ENCODE data around the gene PRSS22. TPM values are rescaled to one million over a fixed set of nuclear protein-coding genes. Genes with fewer than 3 reads are reported as not detected.

PRSS22 gene
- total and polyA plus RNA-seq, 4 experiments from 2014 or later: 0.39 to 0.42 TPM; not detected in 2

GRCh38 chr16:2828521-2828840 lies 29.5 kb downstream of the PRSS22 start:
- Mint-ChIP-seq H3K4me1 (no peaks in the 10 kb centered on the region), H3K27ac (no peak overlapping the region), H3K4me3 (no peak overlapping the region), H3K36me3 (no peaks in the 10 kb centered on the region), H3K27me3 (peaks cover 4 to 12% of the 10 kb centered on the region in 2 donors), H3K9me3 (no peaks in the 10 kb centered on the region)
- ChIA-PET POLR2A (ENCODE audit: partially characterized antibody) (no interaction called here), CTCF (ENCODE audit: partially characterized antibody) (no interaction called here)
- no peak for DNase-seq
- Histone ChIP-seq H3K4me3 (ENCODE audit: low read length in 2 of 2) (no peak overlapping the region), H3K27ac (ENCODE audit: low read depth, low read length) (no peak overlapping the region), H3K27me3 (ENCODE audit: insufficient read depth, low read length) (no peaks in the 10 kb centered on the region), H3K4me1 (ENCODE audit: insufficient read depth, low read length) (no peaks in the 10 kb centered on the region), H3K9me3 (ENCODE audit: control insufficient read depth in 1 of 2, low read length in 2 of 2) (no peaks in the 10 kb centered on the region), H3K36me3 (ENCODE audit: insufficient read depth, low read length) (no peaks in the 10 kb centered on the region)
- intact Hi-C loops (cut with micrococcal nuclease): no loop called here

GRCh38 chr16:2827831-2828520 lies 30.0 kb downstream of the PRSS22 start:
- no peaks in the 10 kb centered on the region for H3K36me3 ChIP-seq (ENCODE audit: insufficient read depth, low read length)
- DNase-seq: no peak
- no peak overlapping the region for H3K4me3 Mint-ChIP-seq
- H3K27ac Mint-ChIP-seq: no peak overlapping the region
- ChIA-PET CTCF (ENCODE audit: partially characterized antibody) (no interaction called here), POLR2A (ENCODE audit: partially characterized antibody) (no interaction called here)
- peaks cover 6 to 12% of the 10 kb centered on the region in 2 donors for H3K27me3 Mint-ChIP-seq
- H3K27ac ChIP-seq (ENCODE audit: low read depth, low read length): no peak overlapping the region
- H3K4me3 ChIP-seq (ENCODE audit: low read length in 2 of 2): no peak overlapping the region
- H3K9me3 ChIP-seq (ENCODE audit: control insufficient read depth in 1 of 2, low read length in 2 of 2): no peaks in the 10 kb centered on the region
- H3K4me1 Mint-ChIP-seq: no peaks in the 10 kb centered on the region
- no peaks in the 10 kb centered on the region for H3K27me3 ChIP-seq (ENCODE audit: insufficient read depth, low read length)
- no peaks in the 10 kb centered on the region for H3K4me1 ChIP-seq (ENCODE audit: insufficient read depth, low read length)
- intact Hi-C loops (cut with micrococcal nuclease): no loop called here
- H3K36me3 Mint-ChIP-seq: no peaks in the 10 kb centered on the region
- no peaks in the 10 kb centered on the region for H3K9me3 Mint-ChIP-seq

- H3K9me3 Mint-ChIP-seq: no peaks in the 10 kb centered on the region
- no peaks in the 10 kb centered on the region for H3K36me3 Mint-ChIP-seq
- CTCF ChIA-PET (ENCODE audit: partially characterized antibody): no interaction called here
- H3K27ac Mint-ChIP-seq: no peak overlapping the region
- H3K9me3 ChIP-seq (ENCODE audit: control insufficient read depth in 1 of 2, low read length in 2 of 2): no peaks in the 10 kb centered on the region
- DNase-seq: no peak
- H3K27me3 ChIP-seq (ENCODE audit: insufficient read depth, low read length): no peaks in the 10 kb centered on the region
- no peak overlapping the region for H3K4me3 ChIP-seq (ENCODE audit: low read length in 2 of 2)
- no peaks in the 10 kb centered on the region for H3K4me1 Mint-ChIP-seq
- no peak overlapping the region for H3K27ac ChIP-seq (ENCODE audit: low read depth, low read length)
- H3K27me3 Mint-ChIP-seq: peaks cover 6 to 7% of the 10 kb centered on the region in 2 donors
- POLR2A ChIA-PET (ENCODE audit: partially characterized antibody): no interaction called here
- H3K4me1 ChIP-seq (ENCODE audit: insufficient read depth, low read length): no peaks in the 10 kb centered on the region
- H3K36me3 ChIP-seq (ENCODE audit: insufficient read depth, low read length): no peaks in the 10 kb centered on the region
- H3K4me3 Mint-ChIP-seq: no peak overlapping the region
- intact Hi-C loops (cut with micrococcal nuclease): no loop called here
Measured at GRCh38 chr16:2827374-2827791, 30.6 kb downstream of the PRSS22 start.

GRCh38 chr16:2826591-2827373 lies 31.2 kb downstream of the PRSS22 start:
- H3K4me3 ChIP-seq (ENCODE audit: low read length in 2 of 2): no peak overlapping the region
- Mint-ChIP-seq H3K27me3 (peaks cover 6 to 7% of the 10 kb centered on the region in 2 donors), H3K4me1 (no peaks in the 10 kb centered on the region), H3K27ac (no peak overlapping the region), H3K4me3 (no peak overlapping the region), H3K9me3 (no peaks in the 10 kb centered on the region), H3K36me3 (no peaks in the 10 kb centered on the region)
- no peak overlapping the region for H3K27ac ChIP-seq (ENCODE audit: low read depth, low read length)
- intact Hi-C loops (cut with micrococcal nuclease): no loop called here
- no peaks in the 10 kb centered on the region for H3K9me3 ChIP-seq (ENCODE audit: control insufficient read depth in 1 of 2, low read length in 2 of 2)
- H3K4me1 ChIP-seq (ENCODE audit: insufficient read depth, low read length): no peaks in the 10 kb centered on the region
- no peaks in the 10 kb centered on the region for H3K36me3 ChIP-seq (ENCODE audit: insufficient read depth, low read length)
- CTCF ChIA-PET (ENCODE audit: partially characterized antibody): no interaction called here
- POLR2A ChIA-PET (ENCODE audit: partially characterized antibody): no interaction called here
- DNase-seq: no peak
- H3K27me3 ChIP-seq (ENCODE audit: insufficient read depth, low read length): no peaks in the 10 kb centered on the region

GRCh38 chr16:2825906-2826305 lies 32.1 kb downstream of the PRSS22 start:
- no peaks in the 10 kb centered on the region for H3K4me1 ChIP-seq (ENCODE audit: insufficient read depth, low read length)
- H3K27me3 Mint-ChIP-seq: peaks cover 1 to 3% of the 10 kb centered on the region in 2 donors
- H3K4me1 Mint-ChIP-seq: no peaks in the 10 kb centered on the region
- no peak for DNase-seq
- H3K36me3 Mint-ChIP-seq: no peaks in the 10 kb centered on the region
- no peak overlapping the region for H3K27ac Mint-ChIP-seq
- no peak overlapping the region for H3K27ac ChIP-seq (ENCODE audit: low read depth, low read length)
- intact Hi-C loops (cut with micrococcal nuclease): no loop called here
- no peaks in the 10 kb centered on the region for H3K27me3 ChIP-seq (ENCODE audit: insufficient read depth, low read length)
- no peaks in the 10 kb centered on the region for H3K9me3 ChIP-seq (ENCODE audit: control insufficient read depth in 1 of 2, low read length in 2 of 2)
- no peak overlapping the region for H3K4me3 Mint-ChIP-seq
- ChIA-PET CTCF (ENCODE audit: partially characterized antibody) (no interaction called here), POLR2A (ENCODE audit: partially characterized antibody) (no interaction called here)
- H3K36me3 ChIP-seq (ENCODE audit: insufficient read depth, low read length): no peaks in the 10 kb centered on the region
- no peak overlapping the region for H3K4me3 ChIP-seq (ENCODE audit: low read length in 2 of 2)
- H3K9me3 Mint-ChIP-seq: no peaks in the 10 kb centered on the region

- no peak overlapping the region for H3K4me3 Mint-ChIP-seq
- H3K27me3 Mint-ChIP-seq: peaks cover 1 to 2% of the 10 kb centered on the region in 2 donors
- CTCF ChIA-PET (ENCODE audit: partially characterized antibody): no interaction called here
- H3K27ac ChIP-seq (ENCODE audit: low read depth, low read length): no peak overlapping the region
- H3K9me3 ChIP-seq (ENCODE audit: control insufficient read depth in 1 of 2, low read length in 2 of 2): no peaks in the 10 kb centered on the region
- POLR2A ChIA-PET (ENCODE audit: partially characterized antibody): no interaction called here
- no peaks in the 10 kb centered on the region for H3K27me3 ChIP-seq (ENCODE audit: insufficient read depth, low read length)
- intact Hi-C loops (cut with micrococcal nuclease): no loop called here
- DNase-seq: no peak
- H3K36me3 ChIP-seq (ENCODE audit: insufficient read depth, low read length): no peaks in the 10 kb centered on the region
- no peak overlapping the region for H3K27ac Mint-ChIP-seq
- no peaks in the 10 kb centered on the region for H3K9me3 Mint-ChIP-seq
- H3K4me1 ChIP-seq (ENCODE audit: insufficient read depth, low read length): no peaks in the 10 kb centered on the region
- H3K4me1 Mint-ChIP-seq: no peaks in the 10 kb centered on the region
- no peaks in the 10 kb centered on the region for H3K36me3 Mint-ChIP-seq
- H3K4me3 ChIP-seq (ENCODE audit: low read length in 2 of 2): no peak overlapping the region
Measured at GRCh38 chr16:2825049-2825742, 32.8 kb downstream of the PRSS22 start.

GRCh38 chr16:2824626-2825025 lies 33.3 kb downstream of the PRSS22 start:
- H3K27ac ChIP-seq (ENCODE audit: low read depth, low read length): no peak overlapping the region
- Mint-ChIP-seq H3K9me3 (no peaks in the 10 kb centered on the region), H3K36me3 (no peaks in the 10 kb centered on the region), H3K4me3 (no peak overlapping the region), H3K27ac (no peak overlapping the region), H3K4me1 (no peaks in the 10 kb centered on the region), H3K27me3 (peaks cover 1 to 2% of the 10 kb centered on the region in 2 donors)
- no peaks in the 10 kb centered on the region for H3K27me3 ChIP-seq (ENCODE audit: insufficient read depth, low read length)
- H3K4me3 ChIP-seq (ENCODE audit: low read length in 2 of 2): no peak overlapping the region
- intact Hi-C loops (cut with micrococcal nuclease): no loop called here
- H3K4me1 ChIP-seq (ENCODE audit: insufficient read depth, low read length): no peaks in the 10 kb centered on the region
- POLR2A ChIA-PET (ENCODE audit: partially characterized antibody): no interaction called here
- CTCF ChIA-PET (ENCODE audit: partially characterized antibody): interaction anchor here (1.3 kb wide), 1 partner anchor 44 kb away, joined by 5 read pairs; no protein-coding TSS in a partner anchor
- no peaks in the 10 kb centered on the region for H3K9me3 ChIP-seq (ENCODE audit: control insufficient read depth in 1 of 2, low read length in 2 of 2)
- DNase-seq: no peak
- H3K36me3 ChIP-seq (ENCODE audit: insufficient read depth, low read length): no peaks in the 10 kb centered on the region

All from CD4-positive, alpha-beta memory T cell (primary cell).